GM19193 (cell line): ENCODE data around the gene RNF14.

Experiments used
- POLR2A ChIP-seq: IDR thresholded peaks from 4 replicates; pipeline ENCODE4 v1.6.1; 2011; ENCODE audit not compliant: insufficient read depth, insufficient read length; ENCODE audit errors: extremely low read depth

Gene RNF14

GRCh38 chr5:142013734-142014521, 45.0 kb downstream of the RNF14 start:
- no peak for TF ChIP-seq POLR2A

DNA sequence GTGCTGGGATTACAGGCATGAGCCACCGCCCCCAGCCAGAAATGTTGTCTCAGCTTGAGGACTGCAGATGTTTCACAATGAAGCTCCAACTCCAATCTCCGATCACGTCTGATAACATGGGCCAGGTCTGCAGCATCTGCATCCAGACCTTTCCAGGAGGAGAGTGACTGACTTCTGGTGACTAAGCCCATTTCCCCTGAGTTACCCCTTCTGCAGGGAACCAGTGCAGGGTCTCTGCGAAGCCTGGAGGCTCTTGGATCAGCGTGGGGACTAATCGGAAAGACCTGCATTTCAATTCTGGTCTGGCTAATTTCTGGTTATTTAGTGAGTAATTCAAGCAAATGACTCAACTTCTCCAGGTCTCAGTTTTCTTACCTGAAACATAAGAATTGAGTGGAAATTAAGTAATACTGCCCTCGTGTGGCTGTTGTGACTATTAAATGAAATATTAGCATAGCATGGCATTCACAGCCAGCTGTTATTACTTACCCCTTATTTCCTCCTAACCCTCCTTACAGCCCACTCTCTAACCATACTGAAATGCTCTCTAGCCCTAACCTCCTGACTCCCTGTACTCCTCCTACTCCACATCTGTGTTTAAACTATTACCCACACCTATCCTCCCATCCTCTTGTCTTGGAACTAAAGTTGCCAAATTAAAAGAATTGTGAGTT, 46.1 kb downstream of the RNF14 start:
- TF ChIP-seq POLR2A: no peak

DNA sequence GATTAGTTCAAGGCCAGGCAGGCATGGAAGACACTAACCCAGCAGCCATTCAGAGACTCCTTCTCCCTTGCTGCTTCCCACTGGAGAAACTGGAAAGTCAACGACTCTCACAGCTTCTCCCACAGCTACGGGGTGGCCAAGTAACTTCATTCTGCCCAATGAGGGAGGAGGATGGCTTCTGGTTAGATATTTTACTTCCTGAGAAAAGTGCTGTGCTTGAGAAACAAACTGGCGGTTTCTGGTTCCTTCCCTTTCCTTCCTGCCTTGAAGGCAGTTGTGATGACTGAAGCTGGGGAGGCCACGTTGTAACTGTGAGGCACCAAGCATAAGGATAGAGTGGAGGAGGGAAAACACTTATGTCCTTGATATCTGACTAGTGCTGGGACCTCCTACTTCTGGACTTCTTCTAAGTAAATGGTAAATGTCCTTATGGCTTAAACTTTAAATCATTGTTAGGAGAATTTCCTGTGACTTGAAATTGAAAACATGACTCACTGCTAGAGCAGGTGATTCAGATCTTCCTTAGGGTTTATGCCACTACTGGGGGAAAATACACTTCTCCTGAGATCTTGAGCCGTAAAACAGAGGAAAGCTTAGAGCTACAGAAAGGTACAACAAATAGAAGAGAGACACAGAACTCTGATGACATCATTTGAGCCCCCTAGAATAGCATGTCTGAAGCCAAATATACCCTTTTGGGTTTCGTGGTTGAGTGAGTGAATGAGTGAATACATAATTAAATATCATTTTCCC, 47.1 kb downstream of the RNF14 start:
- TF ChIP-seq POLR2A: no peak

DNA sequence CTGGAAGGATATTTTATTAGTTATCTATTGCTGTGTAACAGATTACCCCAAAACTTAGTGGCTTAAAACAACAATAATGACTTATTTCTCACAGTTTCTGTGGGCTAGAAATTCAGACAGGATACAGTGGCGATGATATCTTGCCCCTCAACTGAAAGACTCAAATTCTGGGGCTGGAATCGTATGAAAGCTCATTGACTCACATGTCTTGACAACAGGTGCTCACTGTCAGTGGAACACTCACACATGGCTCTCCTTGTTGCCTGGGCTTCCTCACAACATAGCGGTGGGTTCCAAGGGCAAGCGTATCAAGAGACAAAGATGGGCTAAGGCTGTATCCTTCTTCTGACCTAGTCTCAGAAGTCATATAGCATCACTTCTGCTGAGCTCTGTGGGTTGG, 47.7 kb downstream of the RNF14 start:
- TF ChIP-seq POLR2A: no peak

DNA sequence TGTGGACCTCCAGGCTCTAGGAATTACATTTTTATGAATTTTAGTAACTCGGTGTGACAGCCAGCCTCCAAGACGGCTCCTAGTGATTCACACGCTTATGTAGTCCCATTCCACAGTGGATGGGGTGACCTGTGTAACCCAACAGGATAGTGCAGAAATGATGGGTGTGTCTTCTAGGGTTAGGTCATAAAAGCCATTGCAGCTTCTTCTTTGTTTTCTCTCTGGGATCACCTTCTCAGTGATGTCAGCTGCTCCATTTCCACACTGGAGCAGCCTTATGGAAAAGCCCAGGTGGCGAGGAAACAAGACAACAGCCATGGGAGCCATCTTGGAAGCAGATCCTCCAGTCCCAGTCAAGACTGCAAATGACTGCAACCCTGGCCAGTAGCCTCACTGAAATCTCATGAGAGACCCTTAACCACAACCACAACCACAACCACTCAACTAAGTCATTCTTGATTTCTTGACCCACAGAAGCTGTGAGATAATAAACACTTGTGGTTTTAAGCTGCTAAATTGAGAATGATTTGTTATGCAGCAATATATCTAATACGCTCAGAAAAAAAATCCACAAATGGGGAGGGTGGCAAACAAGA, 49.0 kb downstream of the RNF14 start:
- TF ChIP-seq POLR2A: no peak

- TF ChIP-seq POLR2A: no peak
These were observed 51.3 kb downstream of the RNF14 start for GRCh38 chr5:142020122-142020659.

DNA sequence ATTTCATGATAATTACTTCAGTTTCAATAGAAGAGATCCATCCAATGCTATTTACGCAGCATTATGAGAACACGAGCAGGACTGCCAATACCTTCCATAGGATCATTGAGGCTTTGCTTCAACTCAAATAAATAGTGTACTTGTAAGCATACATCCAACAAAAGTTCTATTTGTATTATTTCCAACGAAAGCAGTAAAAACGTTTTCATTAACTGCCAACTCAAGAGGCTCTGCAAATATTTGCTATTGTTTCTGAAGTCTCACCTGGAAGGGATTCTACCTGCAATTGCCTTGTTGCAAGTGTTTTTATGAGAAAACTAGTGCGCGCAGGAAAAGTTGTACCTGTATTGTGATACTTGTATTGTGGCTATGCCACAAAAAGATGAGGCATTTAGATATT, 54.9 kb downstream of the RNF14 start:
- no peak for TF ChIP-seq POLR2A

DNA sequence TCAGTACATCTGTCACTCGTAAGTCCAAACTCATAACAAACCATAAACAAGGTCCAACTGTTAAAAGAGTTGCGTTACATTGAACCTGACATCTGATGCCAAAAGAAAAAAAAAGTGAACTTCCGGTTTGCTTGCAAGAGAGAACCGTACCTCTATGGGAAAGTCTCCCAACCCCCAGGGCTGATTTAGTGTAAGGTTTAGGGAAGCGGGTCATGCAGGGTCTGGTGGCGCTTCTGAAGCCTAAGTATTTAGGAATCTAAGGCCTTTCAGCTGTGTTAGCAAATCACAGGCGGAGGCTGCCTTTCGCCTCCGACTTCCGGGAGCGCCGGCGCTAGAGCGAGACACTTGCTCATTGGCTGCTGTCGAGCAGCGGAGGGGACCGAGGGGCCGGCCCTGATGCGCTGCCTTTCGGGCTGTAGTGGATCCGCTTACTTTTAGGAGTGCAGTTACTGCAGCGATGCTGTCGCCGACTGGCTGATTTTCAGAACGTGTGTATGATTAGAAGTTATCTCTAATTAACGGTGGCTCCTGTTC, 55.9 kb downstream of the RNF14 start:
- TF ChIP-seq POLR2A: peak; percentile 51

DNA sequence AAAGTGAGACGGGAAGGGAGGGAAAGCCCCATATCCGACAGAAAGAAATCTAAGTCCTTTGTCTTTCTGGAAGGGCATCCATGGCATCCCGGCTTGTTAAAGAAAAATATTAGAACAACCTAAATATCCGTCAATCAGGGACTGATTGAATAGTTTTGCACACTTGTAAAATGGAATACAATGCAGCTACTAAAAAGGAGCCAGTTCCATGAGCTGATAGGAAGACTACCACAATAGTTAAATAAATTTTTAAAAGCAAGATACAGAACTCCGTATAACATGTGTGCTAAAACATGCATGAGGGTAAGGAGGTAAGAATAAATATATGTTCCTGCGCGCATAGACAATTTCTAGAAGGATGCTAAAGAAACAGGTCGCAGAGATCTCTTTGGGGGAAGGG, 56.7 kb downstream of the RNF14 start:
- no peak for TF ChIP-seq POLR2A

GRCh38 chr5:142032150-142032549, 63.2 kb downstream of the RNF14 start:
- no peak for TF ChIP-seq POLR2A

GRCh38 chr5:142032747-142033631, 64.1 kb downstream of the RNF14 start:
- no peak for TF ChIP-seq POLR2A

DNA sequence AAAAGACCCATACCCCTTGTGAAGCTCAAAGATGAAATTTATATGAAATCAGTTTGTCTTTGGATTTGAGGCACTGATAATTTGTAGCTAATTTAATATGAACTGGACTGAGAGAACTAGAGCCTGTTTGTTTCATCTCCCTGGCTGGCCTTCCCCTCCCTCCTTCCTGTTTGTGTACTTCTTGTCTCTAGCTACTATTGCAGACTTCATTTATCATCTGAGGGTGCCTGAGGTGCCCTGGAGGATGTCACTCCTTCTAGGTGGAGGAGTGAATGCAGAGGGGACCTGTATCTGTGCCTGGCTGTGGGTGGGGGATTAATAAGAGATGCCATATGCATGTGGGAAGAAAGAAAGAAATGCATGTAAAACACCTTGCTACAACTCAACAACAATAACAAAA, 66.1 kb downstream of the RNF14 start:
- TF ChIP-seq POLR2A: no peak

- no peak for TF ChIP-seq POLR2A
These were observed 68.0 kb downstream of the RNF14 start for GRCh38 chr5:142036918-142037317.

DNA sequence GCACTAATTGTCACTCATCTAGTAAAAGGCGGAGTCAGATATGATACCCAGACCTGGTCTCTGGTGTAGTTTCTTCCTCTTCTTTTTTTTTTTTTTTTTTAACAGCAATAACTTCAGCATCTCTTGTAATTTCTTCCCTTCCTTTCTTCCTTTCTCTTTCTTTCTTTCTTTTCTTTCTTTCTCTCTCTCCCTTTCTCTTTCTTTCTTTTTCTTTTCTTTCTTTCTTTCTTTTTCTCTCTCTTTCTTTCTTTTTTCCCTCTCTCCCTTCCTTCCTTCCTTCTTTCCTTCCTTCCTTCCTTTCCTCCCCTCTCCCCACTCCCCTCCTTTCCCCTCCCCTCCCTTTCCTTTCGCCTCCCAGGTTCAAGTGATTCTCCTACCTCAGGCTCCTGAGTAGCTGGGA, 69.8 kb downstream of the RNF14 start:
- TF ChIP-seq POLR2A: no peak
